Measurements from ENCODE around the gene RTRAF. TPM values are rescaled to one million over a fixed set of nuclear protein-coding genes. Genes with fewer than 3 reads are reported as not detected.

Gene RTRAF
- total RNA-seq, 4 donors from 2014 or later, result 15.7 to 48.3 (median 36.1) TPM

- no peak overlapping the region for H3K27ac ChIP-seq
- H3K9me3 ChIP-seq, result no peaks in the 10 kb centered on the region
- TF ChIP-seq CTCF (IDR thresholded peaks at IDR 0.05) (no peak), POLR2A (IDR thresholded peaks at IDR 0.05) (no peak)
- H3K36me3 ChIP-seq, result peaks cover 0 to 83% (median 0%) of the 10 kb centered on the region in 3 donors
- H3K27me3 ChIP-seq, result no peaks in the 10 kb centered on the region
- H3K4me3 ChIP-seq, result no peak overlapping the region
- DNase-seq, result no peak
- H3K4me1 ChIP-seq, result no peaks in the 10 kb centered on the region
These were observed 18.3 kb downstream of the RTRAF start for GRCh38 chr14:52007637-52008036.

DNA sequence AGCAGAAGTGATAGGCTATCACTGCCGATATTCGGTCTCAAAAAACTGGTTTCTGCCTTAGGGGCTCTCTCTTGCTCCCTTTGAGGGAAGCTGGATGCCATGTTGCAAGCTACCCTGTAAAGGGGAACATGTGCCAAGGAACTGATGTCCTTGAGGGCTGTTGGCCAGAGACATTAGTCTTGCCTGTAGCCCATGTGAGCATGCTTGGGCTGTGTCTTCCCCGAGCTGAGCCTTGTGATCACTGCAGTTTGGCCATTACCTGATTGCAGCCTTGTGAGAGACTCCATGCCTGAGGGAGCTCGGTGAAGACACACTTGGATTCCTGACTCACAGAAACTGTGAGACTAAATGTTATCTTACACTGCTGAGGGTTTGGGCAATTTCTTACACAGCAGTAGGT is 18.8 kb downstream of the RTRAF start:
- TF ChIP-seq CTCF (IDR thresholded peaks at IDR 0.05) (no peak), POLR2A (IDR thresholded peaks at IDR 0.05) (no peak)
- Histone ChIP-seq H3K27ac (no peak overlapping the region), H3K27me3 (no peaks in the 10 kb centered on the region), H3K4me3 (no peak overlapping the region), H3K9me3 (no peaks in the 10 kb centered on the region), H3K36me3 (peaks cover 0 to 81% (median 0%) of the 10 kb centered on the region in 3 donors), H3K4me1 (no peaks in the 10 kb centered on the region)
- DNase-seq, result no peak

GRCh38 chr14:52010173-52010693 is 20.9 kb downstream of the RTRAF start:
- no peaks in the 10 kb centered on the region for H3K9me3 ChIP-seq

DNA sequence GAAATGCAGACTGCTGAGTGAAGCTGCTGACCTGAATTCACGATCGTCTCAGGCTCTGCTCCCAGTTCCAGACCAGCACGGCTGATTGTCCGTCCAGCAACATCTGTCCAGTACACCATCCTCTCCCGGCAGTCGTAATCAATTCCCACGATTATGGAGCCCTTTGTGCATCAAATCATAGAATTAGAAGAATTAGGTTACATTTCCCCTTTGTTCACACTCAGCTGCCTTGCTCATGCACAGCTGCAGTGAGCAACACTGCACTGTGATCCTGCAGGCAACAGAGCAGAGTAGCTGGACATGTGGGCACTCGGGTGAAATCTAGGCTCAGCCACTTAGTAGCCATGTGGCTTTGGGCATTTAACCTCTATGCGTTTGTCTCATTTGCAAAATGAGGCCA is 22.2 kb downstream of the RTRAF start:
- peaks cover 0 to 51% (median 0%) of the 10 kb centered on the region in 3 donors for H3K36me3 ChIP-seq
- H3K9me3 ChIP-seq, result no peaks in the 10 kb centered on the region
- no peak for TF ChIP-seq CTCF (IDR thresholded peaks at IDR 0.05)
- H3K4me1 ChIP-seq, result no peaks in the 10 kb centered on the region
- no peak for DNase-seq
- no peaks in the 10 kb centered on the region for H3K27me3 ChIP-seq
- H3K4me3 ChIP-seq, result no peak overlapping the region
- no peak overlapping the region for H3K27ac ChIP-seq

More at GRCh38 chr14:52010173-52010693, 20.9 kb downstream of the RTRAF start:
- Histone ChIP-seq H3K4me1 (no peaks in the 10 kb centered on the region), H3K27me3 (no peaks in the 10 kb centered on the region), H3K36me3 (peaks cover 0 to 64% (median 0%) of the 10 kb centered on the region in 3 donors), H3K4me3 (no peak overlapping the region), H3K27ac (no peak overlapping the region)
- no peak for DNase-seq
- TF ChIP-seq POLR2A (IDR thresholded peaks at IDR 0.05) (no peak), CTCF (IDR thresholded peaks at IDR 0.05) (no peak)

GRCh38 chr14:52012635-52013034 is 23.3 kb downstream of the RTRAF start:
- no peaks in the 10 kb centered on the region for H3K9me3 ChIP-seq
- H3K27ac ChIP-seq, result no peak overlapping the region
- peaks cover 0 to 42% (median 0%) of the 10 kb centered on the region in 3 donors for H3K36me3 ChIP-seq

More at GRCh38 chr14:52012635-52013034, 23.3 kb downstream of the RTRAF start:
- H3K4me3 ChIP-seq, result no peak overlapping the region
- H3K4me1 ChIP-seq, result no peaks in the 10 kb centered on the region
- H3K27me3 ChIP-seq, result no peaks in the 10 kb centered on the region
- TF ChIP-seq POLR2A (IDR thresholded peaks at IDR 0.05) (no peak), CTCF (IDR thresholded peaks at IDR 0.05) (no peak)
- DNase-seq, result no peak
